AG04449 (cell line): ENCODE results near the gene UBTF.

ENCODE experiments used
- CTCF ChIA-PET: fragments of 350-600 bp; formaldehyde crosslinking; extraction: SDS; loops from one replicate; lab custom pipeline; 2021; ENCODE audit warnings: antibody characterized with exemption; lab: Yijun Ruan, JAX
- POLR2A ChIA-PET: fragments of 400-600, 350-600 bp; formaldehyde crosslinking; extraction: SDS; loops from one replicate; lab custom pipeline; 2020; ENCODE audit warnings: antibody characterized with exemption, inconsistent platforms; lab: Yijun Ruan, JAX
- DNase-seq: peaks from one replicate; pipeline ENCODE4 v3.0.0-alpha.2; 2010; ENCODE audit warnings: low read depth, low spot score
- H3K4me3 ChIP-seq: 2 replicates; pipeline ENCODE4 v1.5.1; 2011; ENCODE audit warnings: low read depth, mild to moderate bottlenecking, control low read depth, low read length
- CTCF ChIP-seq: IDR thresholded peaks from one replicate; pipeline ENCODE4 v1.5.1; 2011; ENCODE audit warnings: mild to moderate bottlenecking, moderate library complexity, low read length, control low read depth, inconsistent platforms; ENCODE audit not compliant: insufficient read depth; ENCODE audit errors: missing control alignments

UBTF gene

DNA sequence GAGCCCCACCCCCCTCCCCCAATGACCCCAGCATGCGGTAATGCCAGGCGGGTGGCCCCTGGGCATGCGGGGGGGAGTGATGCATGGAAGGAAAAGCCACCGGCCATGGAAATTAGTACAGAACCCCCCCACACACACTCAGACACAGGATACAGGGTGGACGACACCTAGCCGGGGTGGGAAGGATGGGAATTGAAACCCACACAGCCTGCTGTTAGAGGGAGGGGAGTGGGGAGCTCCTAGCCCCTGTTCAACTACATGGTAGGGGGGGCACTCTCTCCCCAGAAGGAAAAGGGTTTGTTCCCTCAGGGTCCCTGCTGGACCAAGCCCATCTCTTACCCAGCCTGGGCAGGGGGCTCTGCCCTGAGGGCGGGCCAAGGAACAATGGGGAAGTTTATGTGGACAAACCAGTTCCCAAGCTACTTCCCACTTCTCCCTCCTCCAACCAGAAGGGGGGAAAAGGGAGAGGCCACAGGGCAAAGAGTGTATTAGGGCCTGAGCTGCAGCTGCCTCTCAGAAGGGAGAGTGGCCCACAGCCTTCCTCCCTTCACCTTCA lies 27.5 kb downstream of the UBTF start:
- no peak overlapping the region for H3K4me3 ChIP-seq
- ChIA-PET POLR2A (interaction anchor here (1.0 kb wide), 1 partner anchor 26 kb away, joined by 3 read pairs; no protein-coding TSS in a partner anchor), CTCF (interaction anchor here (0.8 to 2.2 kb wide), 6 partner anchors 12 to 330 kb away, joined by 3 to 9 read pairs (median 4); no protein-coding TSS in a partner anchor)
- TF ChIP-seq CTCF: no peak
- DNase-seq: no peak

DNA sequence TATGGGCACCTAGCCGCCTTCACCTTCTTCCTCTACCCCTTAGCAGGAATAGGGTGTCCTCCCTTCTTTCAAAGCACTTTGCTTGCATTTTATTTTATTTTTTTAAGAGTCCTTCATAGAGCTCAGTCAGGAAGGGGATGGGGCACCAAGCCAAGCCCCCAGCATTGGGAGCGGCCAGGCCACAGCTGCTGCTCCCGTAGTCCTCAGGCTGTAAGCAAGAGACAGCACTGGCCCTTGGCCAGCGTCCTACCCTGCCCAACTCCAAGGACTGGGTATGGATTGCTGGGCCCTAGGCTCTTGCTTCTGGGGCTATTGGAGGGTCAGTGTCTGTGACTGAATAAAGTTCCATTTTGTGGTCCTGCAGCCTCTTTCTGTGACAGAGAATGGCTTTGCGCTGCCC lies 28.1 kb downstream of the UBTF start:
- no peak for DNase-seq
- POLR2A ChIA-PET: interaction anchor here (1.0 to 2.9 kb wide), 2 partner anchors 8 to 27 kb away, joined by 3 to 8 read pairs; partner anchors contain the start of gene ATXN7L3
- CTCF ChIA-PET: interaction anchor here (0.8 to 2.2 kb wide), 7 partner anchors 13 to 331 kb away, joined by 3 to 9 read pairs (median 3); no protein-coding TSS in a partner anchor
- no peak for TF ChIP-seq CTCF
- H3K4me3 ChIP-seq: no peak overlapping the region

DNA sequence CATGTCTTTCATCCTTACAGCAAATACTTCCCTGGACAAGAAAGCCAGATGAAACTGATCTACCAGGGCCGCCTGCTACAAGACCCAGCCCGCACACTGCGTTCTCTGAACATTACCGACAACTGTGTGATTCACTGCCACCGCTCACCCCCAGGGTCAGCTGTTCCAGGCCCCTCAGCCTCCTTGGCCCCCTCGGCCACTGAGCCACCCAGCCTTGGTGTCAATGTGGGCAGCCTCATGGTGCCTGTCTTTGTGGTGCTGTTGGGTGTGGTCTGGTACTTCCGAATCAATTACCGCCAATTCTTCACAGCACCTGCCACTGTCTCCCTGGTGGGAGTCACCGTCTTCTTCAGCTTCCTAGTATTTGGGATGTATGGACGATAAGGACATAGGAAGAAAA lies 29.0 kb downstream of the UBTF start:
- H3K4me3 ChIP-seq: no peak overlapping the region
- no peak for TF ChIP-seq CTCF
- ChIA-PET CTCF (interaction anchor here (1.2 to 2.2 kb wide), 3 partner anchors 14 to 140 kb away, joined by 3 to 9 read pairs (median 3); no protein-coding TSS in a partner anchor), POLR2A (interaction anchor here (2.9 kb wide), 1 partner anchor 9 kb away, joined by 8 read pairs; the partner anchor contains the start of gene ATXN7L3)
- DNase-seq: no peak

- no peak for DNase-seq
Measured at GRCh38 chr17:44188576-44189403, 30.7 kb downstream of the UBTF start.

DNA sequence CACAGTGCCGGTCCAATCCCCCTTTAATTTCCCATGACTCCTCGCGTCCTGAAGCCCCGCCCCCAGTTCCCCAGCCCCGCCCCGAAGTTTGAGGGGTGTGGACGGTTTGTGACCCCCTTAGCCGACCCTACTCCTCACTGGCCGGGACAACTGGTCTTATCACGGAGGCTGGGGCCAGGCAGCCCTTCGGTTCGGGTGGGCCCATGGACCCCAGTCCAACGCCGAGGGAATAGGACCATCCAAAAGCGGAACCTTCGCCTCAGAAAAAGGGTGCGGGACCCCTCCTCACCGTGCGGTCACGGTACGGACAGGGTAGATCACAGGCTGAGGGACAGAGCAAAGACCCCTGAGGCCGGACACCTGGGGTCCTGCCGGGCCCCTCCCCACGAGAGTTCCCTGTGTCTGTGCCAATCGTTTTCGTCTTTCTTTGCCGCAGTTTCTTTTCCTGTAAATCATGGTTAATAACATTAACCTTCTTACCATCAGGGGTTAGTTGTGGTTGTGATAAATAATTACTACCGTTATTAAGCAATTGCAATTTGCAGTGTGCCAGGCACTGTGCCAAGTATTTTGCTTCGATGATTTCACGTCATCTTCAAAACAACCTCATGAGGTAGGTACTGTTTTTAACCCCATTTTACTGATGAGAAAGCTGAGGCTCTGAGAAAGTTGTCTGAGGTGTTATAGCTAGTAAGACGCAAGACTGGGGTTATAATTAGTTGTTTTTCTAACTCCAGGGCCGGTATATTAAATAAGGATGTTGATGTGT lies 32.2 kb downstream of the UBTF start:
- no peak for TF ChIP-seq CTCF
- peak overlapping the region; percentile 100 for H3K4me3 ChIP-seq
- POLR2A ChIA-PET: interaction anchor here (0.6 to 1.4 kb wide), 9 partner anchors 11 to 131 kb away, joined by 3 to 5 read pairs (median 3); partner anchors contain the start of genes ASB16 and ATXN7L3
- no peak for DNase-seq
- CTCF ChIA-PET: interaction anchor here (0.7 to 4.6 kb wide), 6 partner anchors 17 to 243 kb away, joined by 3 to 41 read pairs (median 5); partner anchors contain the start of gene ASB16

More at GRCh38 chr17:44188576-44189403, 30.7 kb downstream of the UBTF start:
- ChIA-PET CTCF (interaction anchor here (0.7 to 1.4 kb wide), 2 partner anchors 9 to 142 kb away, joined by 3 to 5 read pairs; no protein-coding TSS in a partner anchor), POLR2A (interaction anchor here (2.9 kb wide), 1 partner anchor 11 kb away, joined by 8 read pairs; the partner anchor contains the start of gene ATXN7L3)
- H3K4me3 ChIP-seq: no peak overlapping the region
- TF ChIP-seq CTCF: no peak
